Measurements from ENCODE around the gene PLXNA2.

- TF ChIP-seq TAF1 (CRISPR knock-in tag; IDR thresholded peaks at IDR 0.05) (no peak), ADNP (CRISPR knock-in tag; IDR thresholded peaks at IDR 0.05) (no peak), CTCF (CRISPR knock-in tag; IDR thresholded peaks at IDR 0.05) (no peak), ZNF274 (CRISPR knock-in tag; IDR thresholded peaks at IDR 0.05) (no peak), IRF9 (CRISPR knock-in tag; IDR thresholded peaks at IDR 0.05; ENCODE audit: borderline replicate concordance) (no peak), PRDM4 (CRISPR knock-in tag; IDR thresholded peaks at IDR 0.05; ENCODE audit: borderline replicate concordance) (no peak), ZEB1 (IDR thresholded peaks at IDR 0.05; ENCODE audit: insufficient replicate concordance, low read depth) (no peak), CBX5 (CRISPR knock-in tag; IDR thresholded peaks at IDR 0.05; ENCODE audit: borderline replicate concordance) (no peak), EED (CRISPR knock-in tag; IDR thresholded peaks at IDR 0.05) (no peak), ZNF33B (CRISPR knock-in tag; IDR thresholded peaks at IDR 0.05) (no peak), ZSCAN30 (CRISPR knock-in tag; IDR thresholded peaks at IDR 0.05) (no peak), KDM5A (IDR thresholded peaks at IDR 0.05; ENCODE audit: borderline replicate concordance, low read length) (no peak)
Measured at GRCh38 chr1:208219659-208220282, 24.4 kb downstream of the PLXNA2 start.

All from HepG2 (cell line).